Breast epithelium (tissue), 3 donors: ENCODE data around the gene UBR3.
"Not testable (repeated sequence)": the region's sequence is repeated elsewhere in the genome, so short reads cannot be mapped to it uniquely, and the experiment has no call there.

Experiments used
- POLR2A ChIP-seq: fragments of 450-650 bp; IDR thresholded peaks from one replicate; pipeline ENCODE4 v1.6.1; 2016; ENCODE audit warnings: antibody characterized with exemption, mild to moderate bottlenecking, moderate library complexity
- POLR2AphosphoS5 ChIP-seq, 3 donors: sonication (generic); formaldehyde crosslinking; IDR thresholded peaks; one replicate each; pipeline ENCODE4 v1.6.1; 2017; ENCODE audit warnings: antibody characterized with exemption in 3 of 3
- TF ChIP-seq, protein P1 (sequence below), 3 donors: fragments of 450-650 bp; IDR thresholded peaks; one replicate each; pipeline ENCODE4 v1.5.1; 2016 to 2017; ENCODE audit warnings: antibody characterized with exemption in 3 of 3, mild to moderate bottlenecking in 3 of 3, moderate library complexity in 3 of 3

DNA sequence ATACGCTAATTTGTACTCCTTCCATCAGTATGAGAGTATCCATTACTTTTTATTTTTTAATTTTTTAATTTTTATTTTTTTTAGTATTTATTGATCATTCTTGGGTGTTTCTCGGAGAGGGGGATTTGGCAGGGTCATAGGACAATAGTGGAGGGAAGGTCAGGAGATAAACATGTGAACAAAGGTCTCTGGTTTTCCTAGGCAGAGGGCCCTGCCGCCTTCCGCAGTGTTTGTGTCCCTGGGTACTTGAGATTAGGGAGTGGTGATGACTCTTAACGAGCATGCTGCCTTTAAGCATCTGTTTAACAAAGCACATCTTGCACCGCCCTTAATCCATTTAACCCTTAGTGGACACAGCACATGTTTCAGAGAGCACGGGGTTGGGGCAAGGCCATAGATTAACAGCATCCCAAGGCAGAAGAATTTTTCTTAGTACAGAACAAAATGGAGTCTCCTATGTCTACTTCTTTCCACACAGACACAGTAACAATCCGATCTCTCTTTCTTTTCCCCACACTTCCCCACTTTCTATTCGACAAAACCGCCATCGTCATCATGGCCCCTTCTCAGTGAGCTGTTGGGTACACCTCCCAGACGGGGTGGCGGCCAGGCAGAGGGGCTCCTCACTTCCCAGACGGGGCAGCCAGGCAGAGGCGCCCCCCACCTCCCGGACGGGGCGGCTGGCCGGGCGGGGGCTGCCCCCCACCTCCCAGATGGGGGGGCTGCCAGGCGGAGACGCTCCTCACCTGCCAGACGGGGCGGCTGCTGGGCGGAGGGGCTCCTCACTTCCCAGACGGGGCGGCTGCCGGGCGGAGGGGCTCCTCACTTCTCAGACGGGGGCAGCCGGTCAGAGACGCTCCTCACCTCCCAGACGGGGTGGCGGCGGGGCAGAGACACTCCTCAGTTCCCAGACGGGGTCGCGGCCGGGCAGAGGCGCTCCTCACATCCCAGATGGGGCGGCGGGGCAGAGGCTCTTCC, 28.3 kb downstream of the UBR3 start:
- TF ChIP-seq, protein P1, sequence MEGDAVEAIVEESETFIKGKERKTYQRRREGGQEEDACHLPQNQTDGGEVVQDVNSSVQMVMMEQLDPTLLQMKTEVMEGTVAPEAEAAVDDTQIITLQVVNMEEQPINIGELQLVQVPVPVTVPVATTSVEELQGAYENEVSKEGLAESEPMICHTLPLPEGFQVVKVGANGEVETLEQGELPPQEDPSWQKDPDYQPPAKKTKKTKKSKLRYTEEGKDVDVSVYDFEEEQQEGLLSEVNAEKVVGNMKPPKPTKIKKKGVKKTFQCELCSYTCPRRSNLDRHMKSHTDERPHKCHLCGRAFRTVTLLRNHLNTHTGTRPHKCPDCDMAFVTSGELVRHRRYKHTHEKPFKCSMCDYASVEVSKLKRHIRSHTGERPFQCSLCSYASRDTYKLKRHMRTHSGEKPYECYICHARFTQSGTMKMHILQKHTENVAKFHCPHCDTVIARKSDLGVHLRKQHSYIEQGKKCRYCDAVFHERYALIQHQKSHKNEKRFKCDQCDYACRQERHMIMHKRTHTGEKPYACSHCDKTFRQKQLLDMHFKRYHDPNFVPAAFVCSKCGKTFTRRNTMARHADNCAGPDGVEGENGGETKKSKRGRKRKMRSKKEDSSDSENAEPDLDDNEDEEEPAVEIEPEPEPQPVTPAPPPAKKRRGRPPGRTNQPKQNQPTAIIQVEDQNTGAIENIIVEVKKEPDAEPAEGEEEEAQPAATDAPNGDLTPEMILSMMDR (IDR thresholded peaks at IDR 0.05), result not testable (repeated sequence)
- not testable (repeated sequence) for TF ChIP-seq POLR2A; POLR2AphosphoS5 (IDR thresholded peaks at IDR 0.05)
